GM19043 (cell line): ENCODE results near the gene PRR19.

ENCODE experiments used
- ATAC-seq: cut with Tn5 transposase; IDR thresholded peaks from one replicate; pipeline ENCODE4 v1.9.1; 2021; ENCODE audit warnings: low read depth; ENCODE audit not compliant: unreplicated experiment

The PRR19 gene

GRCh38 chr19:42271045-42271419, 30.9 kb upstream of the PRR19 start:
- no peak for ATAC-seq

DNA sequence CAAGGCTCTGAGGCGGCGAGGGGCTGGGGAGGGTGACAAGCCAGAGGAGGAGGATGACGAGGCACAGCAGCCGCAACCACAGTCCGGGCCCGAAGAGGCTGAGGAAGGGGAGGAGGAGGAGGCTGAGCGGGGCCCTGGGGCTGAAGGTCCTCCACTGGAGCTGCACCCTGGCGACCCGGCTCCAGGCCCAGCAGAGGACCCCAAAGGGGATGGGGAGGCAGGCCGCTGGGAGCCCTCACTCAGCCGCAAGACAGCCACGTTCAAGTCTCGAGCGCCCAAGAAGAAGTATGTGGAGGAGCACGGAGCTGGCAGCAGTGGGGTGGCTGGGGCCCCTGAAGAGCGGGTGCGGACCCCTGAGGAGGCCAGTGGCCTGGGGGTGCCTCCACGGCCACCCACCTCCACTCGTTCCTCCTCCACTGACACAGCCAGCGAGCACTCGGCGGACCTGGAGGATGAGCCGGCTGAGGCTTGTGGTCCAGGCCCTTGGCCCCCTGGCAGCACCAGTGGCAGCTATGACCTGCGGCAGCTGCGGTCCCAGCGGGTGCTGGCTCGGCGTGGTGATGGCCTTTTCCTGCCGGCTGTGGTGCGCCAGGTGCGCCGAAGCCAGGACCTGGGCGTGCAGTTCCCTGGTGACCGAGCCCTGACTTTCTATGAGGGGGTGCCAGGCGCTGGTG, 29.9 kb upstream of the PRR19 start:
- ATAC-seq = no peak

DNA sequence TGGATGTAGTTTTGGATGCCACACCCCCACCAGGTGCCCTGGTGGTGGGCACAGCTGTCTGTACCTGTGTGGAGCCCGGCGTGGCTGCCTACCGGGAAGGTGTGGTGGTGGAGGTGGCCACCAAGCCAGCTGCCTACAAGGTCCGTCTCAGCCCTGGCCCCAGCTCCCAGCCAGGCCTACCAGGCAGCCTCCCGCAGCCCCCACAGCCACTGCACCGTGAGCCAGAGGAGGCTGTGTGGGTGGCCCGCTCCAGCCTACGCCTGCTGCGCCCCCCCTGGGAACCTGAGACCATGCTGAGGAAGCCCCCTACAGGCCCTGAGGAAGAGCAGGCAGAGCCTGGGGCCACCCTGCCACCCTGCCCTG, 29.4 kb upstream of the PRR19 start:
- no peak for ATAC-seq

DNA sequence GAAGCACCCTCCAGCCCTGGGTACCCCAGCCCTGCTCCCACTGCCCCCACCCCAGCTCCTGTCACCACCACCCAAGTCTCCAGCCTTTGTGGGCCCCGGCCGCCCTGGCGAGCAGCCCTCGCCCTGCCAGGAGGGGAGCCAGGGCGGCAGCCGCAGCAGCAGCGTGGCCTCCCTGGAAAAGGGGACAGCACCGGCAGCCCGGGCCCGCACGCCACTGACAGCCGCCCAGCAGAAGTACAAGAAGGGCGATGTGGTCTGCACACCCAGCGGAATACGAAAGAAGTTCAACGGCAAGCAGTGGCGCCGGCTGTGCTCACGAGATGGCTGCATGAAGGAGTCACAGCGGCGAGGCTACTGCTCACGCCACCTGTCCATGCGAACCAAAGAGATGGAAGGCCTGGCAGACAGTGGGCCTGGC, 28.9 kb upstream of the PRR19 start:
- ATAC-seq = no peak

- no peak for ATAC-seq
These were observed 28.4 kb upstream of the PRR19 start for GRCh38 chr19:42273407-42274064.

DNA sequence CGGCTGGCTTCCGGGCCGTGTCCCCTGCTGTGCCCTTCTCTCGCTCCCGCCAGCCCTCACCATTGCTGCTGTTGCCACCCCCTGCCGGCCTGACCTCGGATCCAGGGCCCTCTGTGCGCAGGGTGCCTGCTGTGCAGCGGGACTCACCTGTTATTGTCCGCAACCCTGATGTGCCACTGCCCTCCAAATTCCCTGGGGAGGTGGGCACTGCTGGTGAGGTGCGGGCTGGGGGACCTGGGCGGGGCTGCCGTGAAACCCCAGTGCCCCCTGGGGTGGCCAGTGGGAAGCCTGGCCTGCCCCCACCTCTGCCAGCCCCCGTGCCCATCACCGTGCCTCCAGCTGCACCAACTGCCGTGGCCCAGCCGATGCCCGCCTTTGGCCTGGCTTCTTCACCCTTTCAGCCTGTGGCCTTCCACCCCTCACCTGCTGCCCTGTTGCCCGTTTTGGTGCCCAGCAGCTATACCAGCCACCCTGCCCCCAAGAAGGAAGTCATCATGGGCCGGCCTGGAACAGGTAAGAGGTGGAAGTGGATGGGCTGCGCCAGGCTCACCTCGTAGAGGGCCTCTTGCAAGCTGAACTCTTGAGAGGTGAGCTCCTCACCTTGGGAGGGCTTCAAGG, 27.8 kb upstream of the PRR19 start:
- no peak for ATAC-seq

GRCh38 chr19:42275103-42275502, 26.8 kb upstream of the PRR19 start:
- ATAC-seq = no peak

GRCh38 chr19:42275517-42275916, 26.4 kb upstream of the PRR19 start:
- ATAC-seq = no peak

- ATAC-seq = no peak
These were observed 25.6 kb upstream of the PRR19 start for GRCh38 chr19:42276284-42276683.

DNA sequence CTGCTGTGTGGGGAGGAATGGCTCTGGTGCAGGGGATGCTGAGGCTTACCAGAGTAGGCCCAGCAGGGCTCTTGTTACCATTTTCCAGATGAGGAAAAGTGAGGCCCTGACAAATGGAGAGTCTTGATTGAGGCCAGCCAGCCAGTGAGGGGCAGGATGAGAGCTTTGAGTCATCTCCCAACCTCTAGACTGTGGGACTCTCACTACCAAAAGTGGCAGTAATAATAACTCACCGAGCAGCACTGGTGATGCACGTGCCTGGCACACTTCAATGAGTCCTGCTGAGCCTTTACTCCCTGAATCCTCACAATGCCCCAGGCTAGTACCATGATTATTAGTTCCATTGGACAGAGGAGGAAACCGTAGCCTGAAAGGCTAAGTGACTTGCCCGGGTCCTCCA, 25.1 kb upstream of the PRR19 start:
- ATAC-seq = no peak

DNA sequence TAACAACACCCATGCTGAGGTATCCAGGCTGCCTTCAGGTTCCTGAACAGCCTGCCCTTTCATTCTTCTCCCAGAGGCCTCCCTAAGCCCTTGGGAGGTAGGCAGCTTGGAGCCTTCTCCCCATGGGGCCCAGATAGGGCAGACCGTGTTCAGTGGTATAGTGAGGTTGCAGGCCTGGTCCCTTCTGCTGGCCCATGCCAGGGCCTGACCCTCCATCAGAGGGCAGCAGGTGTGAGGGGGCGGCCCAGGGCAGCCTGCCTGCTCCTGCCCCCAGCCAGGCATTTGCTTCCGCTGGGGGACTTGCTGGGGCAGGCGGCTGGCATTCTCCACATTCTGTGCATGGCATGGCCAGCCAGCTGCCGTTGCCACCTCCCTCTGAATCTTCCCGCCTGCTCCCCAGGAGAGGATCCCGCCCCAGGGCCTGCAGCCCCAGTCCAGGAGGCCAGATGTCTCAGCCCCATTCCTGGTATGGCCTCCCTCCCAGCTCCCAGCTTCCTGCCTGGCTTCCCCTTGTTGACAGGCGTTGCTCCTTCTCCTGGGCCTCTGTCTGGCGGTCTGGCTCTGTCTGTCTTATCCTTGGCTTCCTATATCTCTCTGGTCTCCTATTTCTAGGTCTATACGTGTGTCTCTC, 24.0 kb upstream of the PRR19 start:
- no peak for ATAC-seq

- no peak for ATAC-seq
These were observed 23.3 kb upstream of the PRR19 start for GRCh38 chr19:42278452-42279154.

DNA sequence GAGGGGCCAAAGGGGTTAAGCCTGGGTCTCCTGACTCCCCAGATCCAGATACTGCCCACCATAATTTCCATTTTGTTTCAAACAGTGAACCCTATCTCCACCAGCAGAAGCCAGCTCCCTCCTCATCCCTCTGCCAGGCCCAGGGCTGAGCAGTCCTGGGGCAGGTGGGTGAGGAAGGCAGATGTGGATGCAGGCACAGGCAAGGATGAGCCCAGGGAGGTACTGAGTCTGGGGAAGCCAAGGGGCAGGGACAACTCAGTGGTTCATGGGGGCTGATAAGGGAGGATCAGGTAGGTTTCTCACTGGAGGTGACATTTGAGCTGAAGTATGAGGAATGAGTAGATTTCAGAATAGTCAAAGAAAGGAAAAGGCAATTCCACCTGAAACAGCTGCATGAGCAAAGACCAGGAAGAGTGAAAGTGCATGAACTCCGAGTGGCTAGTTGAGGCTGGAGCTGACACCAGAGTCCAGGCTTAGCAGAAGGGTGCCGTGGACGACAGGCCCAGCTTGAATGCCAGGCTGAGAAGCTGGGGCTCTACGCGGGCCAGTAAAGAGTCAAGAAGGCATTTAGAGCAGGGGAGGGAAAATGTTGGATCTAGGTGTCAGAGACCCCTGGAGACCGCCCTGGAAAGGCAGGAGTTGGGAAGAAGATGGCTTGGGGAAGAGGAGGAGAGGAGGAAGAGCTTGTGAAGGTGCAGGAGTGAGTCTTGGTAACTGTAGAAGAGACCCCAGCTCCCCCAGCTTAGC, 22.6 kb upstream of the PRR19 start:
- no peak for ATAC-seq

- ATAC-seq = peak; percentile 53
These were observed 21.8 kb upstream of the PRR19 start for GRCh38 chr19:42279902-42280814.

- ATAC-seq = no peak
These were observed 21.2 kb upstream of the PRR19 start for GRCh38 chr19:42280815-42281145.

DNA sequence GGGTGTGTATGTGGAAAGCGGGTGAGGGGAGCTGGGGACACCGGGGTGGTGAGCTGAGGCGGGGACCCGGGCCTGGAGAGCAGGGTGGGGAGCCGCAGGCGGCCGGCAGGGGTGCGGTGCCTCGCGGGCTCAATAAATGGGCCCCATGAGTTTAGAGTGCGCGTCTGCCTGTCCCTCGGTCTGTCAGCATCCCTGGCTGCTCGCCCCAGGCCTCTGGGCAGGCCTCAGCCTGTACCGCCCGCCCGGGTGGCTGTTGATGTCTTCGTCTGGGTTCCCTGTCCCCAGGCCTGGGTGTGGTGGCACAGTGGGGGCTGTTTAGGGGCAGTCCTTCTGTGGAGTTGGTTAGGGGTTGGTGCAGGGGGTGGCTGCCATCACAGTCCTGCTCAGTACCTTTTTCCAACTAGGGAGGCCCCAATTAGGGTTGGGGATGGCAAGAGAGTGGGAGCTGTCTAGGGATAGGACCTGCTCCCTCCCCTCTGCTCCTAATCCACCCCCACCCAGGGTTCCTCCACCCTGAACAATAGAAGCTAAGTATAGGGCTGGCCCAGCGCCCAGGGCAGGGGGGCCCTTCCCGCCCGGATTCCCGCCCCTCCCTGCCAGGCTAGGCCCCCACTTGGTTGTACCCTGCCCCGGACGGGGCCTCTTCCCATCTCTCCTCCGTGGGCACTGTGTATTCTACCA, 20.6 kb upstream of the PRR19 start:
- no peak for ATAC-seq

GRCh38 chr19:42281827-42282762, 19.8 kb upstream of the PRR19 start:
- ATAC-seq = no peak

- ATAC-seq = no peak
These were observed 19.1 kb upstream of the PRR19 start for GRCh38 chr19:42282819-42283187.
